ENCODE measurements around the gene LRRC4B.

The LRRC4B gene

DNA sequence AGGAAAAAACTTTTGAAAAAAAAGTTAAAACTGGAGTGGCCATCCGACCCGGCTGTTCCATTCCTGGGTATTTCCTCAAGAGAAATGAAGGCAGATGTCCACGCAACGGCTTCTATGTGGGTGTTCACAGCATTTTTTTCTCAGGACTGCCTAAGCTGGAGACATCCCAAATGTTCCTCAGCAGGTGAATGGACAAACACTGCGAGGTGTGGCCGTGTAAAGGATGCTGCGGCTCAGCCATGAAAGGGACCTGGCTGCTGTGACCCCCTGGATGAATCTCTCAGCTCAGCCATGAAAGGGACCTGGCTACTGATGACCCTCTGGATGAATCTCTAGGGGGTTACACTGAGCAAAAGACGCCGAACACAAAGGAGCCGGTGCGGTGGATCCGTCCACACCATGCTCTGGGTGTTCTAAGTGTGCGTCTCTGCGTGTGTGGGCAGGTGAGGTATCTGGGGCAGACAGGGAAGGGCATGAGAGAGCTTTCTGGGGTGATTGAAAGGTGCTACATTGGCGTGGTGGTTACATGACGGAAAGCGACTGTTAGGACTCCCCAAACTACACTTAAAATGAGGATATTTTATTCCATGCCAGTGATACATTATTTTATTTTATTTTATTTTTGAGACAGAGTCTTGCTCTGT, 47.3 kb downstream of the LRRC4B start:
- no peak for DNase-seq

DNA sequence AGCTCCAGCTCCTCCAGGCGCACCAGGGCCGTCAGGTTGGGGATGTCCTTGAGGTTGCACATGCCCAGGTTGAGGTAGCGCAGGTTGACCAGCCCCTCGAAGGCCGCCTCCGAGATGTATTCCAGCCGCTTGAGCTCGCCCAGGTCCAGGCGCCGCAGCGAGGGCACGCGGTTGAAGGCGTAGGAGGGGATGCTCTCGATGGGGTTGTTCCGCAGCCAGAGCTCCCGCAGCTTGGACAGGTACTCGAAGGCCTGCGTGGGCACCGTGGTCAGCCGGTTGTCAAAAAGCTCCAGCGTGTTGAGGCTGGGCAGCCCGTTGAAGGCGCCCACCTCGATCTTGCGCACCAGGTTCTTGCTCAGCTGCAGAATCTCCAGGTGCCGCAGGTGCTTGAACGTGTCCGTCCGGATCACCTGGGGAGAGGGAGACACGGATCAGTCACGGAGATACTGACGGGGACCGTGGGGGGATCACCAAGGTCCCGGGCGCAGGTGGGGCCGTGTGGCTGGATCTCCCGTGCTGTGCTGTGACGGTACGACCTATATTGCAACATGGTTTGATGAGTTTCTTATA, 49.1 kb downstream of the LRRC4B start:
- no peak for DNase-seq

- no peak for DNase-seq
These were observed 49.9 kb downstream of the LRRC4B start for GRCh38 chr19:50518091-50519005.

DNA sequence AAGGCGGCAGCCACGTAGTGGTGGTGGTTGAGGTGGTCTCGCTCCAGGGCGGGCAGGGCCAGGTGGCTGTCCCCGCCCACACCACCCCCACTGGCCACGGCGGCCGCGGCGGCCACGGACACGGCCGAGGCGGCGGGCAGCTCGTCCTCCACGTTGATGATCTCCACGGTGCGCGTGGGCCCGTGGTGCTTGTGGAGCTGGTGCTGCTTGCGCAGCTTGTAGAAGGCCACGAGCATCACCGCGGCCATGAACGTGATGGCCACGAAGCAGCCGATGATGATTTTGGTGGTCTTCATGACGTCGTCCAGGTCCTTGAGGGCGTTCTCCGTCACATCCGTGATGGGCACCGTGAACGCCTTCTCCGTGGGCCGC, 50.5 kb downstream of the LRRC4B start:
- no peak for DNase-seq

- no peak for DNase-seq
These were observed 51.1 kb downstream of the LRRC4B start for GRCh38 chr19:50516964-50517703.

DNA sequence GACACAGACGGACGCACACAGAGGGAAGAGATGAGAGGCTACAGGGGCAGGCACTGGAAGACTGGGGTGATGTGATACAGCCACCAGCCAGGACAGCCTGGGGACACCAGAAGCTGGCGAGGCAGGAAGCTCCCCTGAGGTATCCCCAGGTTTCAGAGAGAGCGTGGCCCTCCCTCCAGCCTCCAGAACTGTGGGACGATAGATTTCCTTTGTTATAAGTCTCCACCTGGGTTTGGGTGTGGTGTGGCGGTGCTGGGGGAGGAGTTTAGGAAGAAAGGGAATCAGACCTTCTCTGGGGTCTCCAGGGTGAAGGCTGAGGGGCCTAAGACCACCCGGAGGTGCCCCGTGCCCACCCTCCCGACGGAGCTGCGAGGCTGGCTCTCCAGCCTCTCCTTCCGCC, 51.8 kb downstream of the LRRC4B start:
- DNase-seq, result no peak

DNA sequence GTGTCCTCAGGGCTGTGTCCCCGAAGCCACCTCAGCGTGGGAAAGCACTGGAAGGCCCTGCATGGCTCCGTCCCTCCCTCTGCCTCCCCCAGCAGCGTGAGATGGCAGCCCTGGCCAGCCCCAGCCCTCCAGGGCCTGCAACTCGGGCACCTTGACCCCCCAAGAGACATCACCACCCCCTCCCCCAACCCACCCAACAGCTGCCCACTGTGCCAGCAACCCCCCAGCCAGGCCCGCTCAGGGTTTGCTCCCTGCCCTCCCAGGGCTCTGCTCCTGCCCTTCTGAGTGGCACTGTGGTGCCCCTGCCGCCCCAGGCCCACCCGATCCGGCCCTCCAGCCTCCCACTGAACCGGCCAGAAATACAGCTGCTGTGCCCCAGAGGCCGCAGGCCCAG, 53.1 kb downstream of the LRRC4B start:
- no peak for DNase-seq

DNA sequence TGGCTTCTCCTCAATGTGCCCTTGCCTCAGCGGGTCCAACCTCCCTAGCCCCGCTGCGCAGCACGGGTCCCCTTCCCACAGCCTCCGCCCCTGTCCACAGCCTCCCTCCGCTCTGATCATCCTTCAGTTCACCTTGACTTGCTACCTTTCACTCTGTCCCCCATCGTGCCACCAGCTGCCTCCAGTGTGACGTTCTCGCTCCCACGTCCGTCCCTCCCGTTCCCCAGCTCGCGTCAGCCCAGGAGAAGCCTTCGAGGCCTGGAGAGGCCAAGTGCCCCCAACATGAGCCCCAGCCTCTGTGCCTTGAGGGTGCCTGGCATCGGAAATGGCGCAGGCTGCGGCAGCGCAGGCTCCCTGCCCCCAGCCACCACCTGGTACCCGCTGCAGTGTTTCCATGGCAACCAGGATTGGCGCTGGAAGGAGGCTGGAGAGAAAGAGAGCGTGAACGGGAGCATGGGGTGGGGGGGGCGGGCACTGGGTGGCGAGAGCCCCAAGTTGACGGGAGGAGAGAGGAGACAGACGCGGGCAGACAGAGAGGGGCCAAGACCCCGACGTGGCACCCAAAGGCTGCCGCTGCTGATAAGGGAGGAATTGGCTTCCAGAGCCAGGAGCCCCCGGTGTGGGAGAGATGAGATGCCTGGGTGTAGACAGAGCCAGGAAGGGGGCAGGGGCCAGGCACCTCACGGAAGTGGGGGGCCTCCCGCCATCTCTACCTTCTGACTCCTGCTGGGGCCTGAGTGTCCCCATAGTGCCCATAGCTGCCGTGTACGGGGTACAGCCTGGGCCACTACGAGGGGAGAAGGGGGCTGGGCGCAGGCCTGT, 53.7 kb downstream of the LRRC4B start:
- peak; percentile 7 for DNase-seq

DNA sequence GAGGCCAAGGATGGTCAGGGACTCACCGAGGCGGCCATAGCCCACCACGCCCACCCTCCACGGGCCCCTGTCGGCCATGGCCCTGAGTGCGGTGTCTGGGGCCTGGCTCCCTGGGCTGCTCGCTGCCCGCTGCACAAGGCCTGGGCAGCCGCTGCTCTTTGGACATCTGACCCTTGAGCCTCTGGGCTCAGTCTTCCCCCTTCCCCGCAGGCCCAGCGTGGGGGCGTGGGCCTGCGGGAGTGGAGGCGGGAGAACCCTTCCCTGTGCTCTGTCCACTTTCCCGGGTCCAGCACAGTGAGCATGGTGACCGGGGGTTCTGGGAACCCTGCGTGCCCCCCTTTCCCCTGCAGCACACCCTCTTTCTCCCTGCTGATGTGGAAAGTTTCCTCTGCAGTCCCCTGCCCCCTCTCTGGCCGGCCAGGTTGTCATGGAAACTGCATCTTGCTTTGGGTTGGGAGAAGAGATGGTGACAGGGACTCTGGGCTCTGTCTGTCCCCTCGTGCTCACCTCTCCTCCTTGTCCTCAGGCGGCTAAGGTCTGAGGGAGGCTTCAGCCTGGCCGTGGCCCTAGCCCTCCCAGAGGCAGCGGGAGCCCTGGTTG, 54.4 kb downstream of the LRRC4B start, which contains the start of gene ASPDH:
Gene ASPDH (minus strand): TSS at position 168 of the 600 bp plus-strand sequence. CDS start 90 bp downstream, at position 78.
- no peak for DNase-seq

GRCh38 chr19:50512999-50513745, 55.1 kb downstream of the LRRC4B start:
- no peak for DNase-seq

DNA sequence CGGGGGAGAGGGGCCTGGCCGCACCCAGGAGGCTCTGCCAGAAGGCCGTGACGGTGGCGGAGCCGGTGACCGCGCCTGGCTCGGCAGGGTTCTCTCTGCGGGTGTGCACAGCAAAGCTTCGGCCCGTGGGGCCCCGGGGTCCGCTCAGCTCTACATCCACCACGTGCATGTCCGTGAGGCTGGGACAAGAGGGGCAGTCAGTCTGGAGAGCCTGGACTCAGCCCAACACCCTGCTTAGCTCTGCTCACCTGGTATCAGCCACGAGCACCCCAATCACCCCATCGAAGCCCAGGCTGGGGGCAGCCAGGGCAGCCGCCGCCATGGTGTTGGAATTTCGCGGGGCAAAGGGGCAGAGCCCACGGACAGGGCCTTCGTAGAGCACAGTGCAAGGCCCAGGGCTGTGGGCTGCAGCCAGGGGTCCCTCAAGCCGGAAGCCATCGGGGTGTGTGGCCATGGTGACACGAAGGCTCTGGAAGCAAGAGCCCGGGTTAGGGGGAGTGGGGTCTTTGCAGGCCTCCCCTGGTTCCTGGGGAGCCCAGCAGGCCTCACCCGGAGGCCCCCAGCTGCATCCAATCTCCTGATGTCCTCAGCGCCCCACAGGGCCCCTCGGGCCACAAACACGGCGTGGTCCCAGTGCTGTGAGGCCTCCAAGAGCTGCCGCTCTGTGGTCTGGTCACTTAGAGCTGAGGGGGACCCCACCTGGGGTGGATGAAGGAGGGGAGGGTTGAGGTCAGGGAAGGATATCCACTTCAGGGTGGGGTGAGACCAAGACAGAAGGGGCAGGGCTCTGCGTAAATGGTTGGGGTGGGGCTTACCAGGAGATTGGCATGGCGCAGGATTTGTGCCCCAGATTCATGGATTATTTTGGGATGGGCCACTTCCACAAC, 55.9 kb downstream of the LRRC4B start:
- no peak for DNase-seq

DNA sequence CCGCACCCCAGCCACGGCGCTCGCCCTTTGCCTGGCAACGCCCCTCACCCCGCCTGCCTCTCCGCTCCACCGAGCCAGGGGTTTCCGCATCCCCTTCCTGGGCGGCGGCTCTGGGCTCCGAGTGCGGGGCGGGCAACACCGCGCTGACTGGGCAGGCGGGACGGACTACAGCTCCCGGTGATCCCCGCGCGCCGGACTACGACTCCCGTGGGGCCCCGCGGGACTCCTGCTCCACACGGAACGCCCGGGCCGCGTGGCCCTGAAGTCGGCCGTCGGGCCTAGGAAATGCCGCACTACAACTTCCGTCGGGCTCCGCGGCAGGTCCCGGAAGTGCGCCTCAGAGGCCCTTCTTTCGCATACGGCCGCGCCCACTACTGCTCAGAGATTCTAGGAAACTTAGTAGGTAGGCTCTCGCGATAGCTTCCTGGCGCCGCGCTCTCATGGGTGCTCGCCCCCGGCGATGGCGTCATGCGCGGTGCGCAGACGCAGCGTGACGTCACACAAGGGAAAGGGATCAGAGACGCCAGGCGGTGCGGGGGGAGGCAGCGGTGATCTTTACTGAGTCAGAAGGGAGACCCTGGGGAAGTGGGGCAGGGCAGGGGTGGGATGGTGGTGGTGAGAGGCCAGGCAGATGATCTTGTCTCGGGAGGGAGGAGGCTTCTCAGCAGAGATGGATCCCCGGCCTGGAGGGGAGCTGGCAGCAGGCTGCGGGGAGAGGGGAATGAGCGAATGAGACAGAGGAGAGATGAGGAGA, 57.0 kb downstream of the LRRC4B start, which contains the start of gene JOSD2:
Gene JOSD2 (minus strand): TSS at position 123 of the 754 bp plus-strand sequence. CDS start 760 bp downstream, outside the sequence.
- DNase-seq, result peak; percentile 97

DNA sequence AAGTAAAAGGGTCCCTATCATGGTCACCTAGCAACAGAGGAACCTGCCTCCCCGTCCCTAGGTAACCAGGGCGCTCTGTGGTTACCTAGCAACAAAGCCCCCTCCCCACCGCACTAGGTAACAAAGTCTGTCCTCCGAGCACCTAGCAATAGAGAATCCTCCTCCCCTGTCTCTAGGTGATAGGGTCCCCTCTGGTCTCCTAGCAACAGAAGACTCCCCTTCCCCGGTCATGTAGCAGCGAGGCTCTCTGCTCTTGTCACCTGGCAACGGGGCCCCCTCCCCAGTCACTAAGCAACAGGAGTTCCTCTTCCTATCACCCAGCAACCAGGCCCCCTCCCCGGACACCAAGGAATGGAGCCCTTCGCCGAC, 57.6 kb downstream of the LRRC4B start:
- peak; percentile 74 for DNase-seq

GRCh38 chr19:50510121-50510670, 58.0 kb downstream of the LRRC4B start:
- DNase-seq, result no peak

GRCh38 chr19:50509366-50509765, 58.9 kb downstream of the LRRC4B start:
- DNase-seq, result no peak

- DNase-seq, result no peak
These were observed 59.4 kb downstream of the LRRC4B start for GRCh38 chr19:50508843-50509190.

- no peak for DNase-seq
These were observed 60.9 kb downstream of the LRRC4B start for GRCh38 chr19:50507376-50507775.

GRCh38 chr19:50506700-50507099, 61.5 kb downstream of the LRRC4B start:
- DNase-seq, result no peak

Data from NCI-H446 treated with DMSO at 0.1 percent for 48 hours (cell line).